ENCODE data around the gene OR11H12.
"Not testable (repeated sequence)": the region's sequence is repeated elsewhere in the genome, so short reads cannot be mapped to it uniquely, and the experiment has no call there.

Gene OR11H12, protein sequence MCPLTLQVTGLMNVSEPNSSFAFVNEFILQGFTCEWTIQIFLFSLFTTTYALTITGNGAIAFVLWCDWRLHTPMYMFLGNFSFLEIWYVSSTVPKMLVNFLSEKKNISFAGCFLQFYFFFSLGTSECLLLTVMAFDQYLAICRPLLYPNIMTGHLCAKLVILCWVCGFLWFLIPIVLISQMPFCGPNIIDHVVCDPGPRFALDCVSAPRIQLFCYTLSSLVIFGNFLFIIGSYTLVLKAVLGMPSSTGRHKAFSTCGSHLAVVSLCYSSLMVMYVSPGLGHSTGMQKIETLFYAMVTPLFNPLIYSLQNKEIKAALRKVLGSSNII

DNA sequence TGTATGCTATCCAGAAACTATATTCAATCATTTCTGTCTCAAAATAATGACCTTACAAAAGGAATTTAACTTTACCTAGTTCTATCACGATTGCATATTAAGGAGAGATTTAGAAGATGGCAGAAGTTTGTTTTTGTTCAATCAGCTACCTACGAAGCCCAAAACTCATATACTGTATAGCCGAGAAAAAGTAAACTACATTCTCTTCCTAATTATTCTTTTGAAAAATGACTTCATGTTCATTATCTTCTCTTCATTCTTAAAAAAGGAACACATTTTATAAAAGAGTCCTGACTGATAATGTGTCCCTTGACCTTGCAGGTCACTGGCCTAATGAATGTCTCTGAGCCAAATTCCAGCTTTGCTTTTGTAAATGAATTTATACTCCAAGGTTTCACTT lies at the start of gene OR11H12:
Gene OR11H12, plus strand, starts transcription at position 301 of the 400 bp plus-strand sequence. Its CDS starts 0 bp downstream, at position 301.
- not testable (repeated sequence) for DNase-seq (ENCODE audit: low read depth in 1 of 2, low spot score in 1 of 2)

DNA sequence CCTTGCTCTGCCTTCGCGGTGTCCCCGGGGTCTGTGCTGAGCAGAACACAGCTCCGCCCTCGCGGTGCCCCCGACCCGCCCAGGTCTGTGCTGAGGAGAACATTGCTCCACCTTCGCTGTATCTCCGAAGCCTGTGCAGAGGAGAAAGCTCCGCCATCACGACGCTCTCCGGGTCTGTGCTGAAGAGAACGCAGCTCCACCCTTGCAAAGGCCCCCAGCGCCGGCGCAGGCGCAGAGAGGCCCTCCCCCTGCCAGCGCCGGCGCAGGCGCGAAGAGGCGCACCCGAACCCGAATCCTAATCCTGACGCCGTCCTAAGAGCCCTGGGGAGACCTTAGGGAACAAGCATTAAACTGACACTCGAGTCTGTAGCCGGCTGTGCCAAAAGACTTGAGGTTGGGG lies 18.0 kb upstream of the OR11H12 start:
- not testable (repeated sequence) for DNase-seq (ENCODE audit: low read depth in 1 of 2, low spot score in 1 of 2)

DNA sequence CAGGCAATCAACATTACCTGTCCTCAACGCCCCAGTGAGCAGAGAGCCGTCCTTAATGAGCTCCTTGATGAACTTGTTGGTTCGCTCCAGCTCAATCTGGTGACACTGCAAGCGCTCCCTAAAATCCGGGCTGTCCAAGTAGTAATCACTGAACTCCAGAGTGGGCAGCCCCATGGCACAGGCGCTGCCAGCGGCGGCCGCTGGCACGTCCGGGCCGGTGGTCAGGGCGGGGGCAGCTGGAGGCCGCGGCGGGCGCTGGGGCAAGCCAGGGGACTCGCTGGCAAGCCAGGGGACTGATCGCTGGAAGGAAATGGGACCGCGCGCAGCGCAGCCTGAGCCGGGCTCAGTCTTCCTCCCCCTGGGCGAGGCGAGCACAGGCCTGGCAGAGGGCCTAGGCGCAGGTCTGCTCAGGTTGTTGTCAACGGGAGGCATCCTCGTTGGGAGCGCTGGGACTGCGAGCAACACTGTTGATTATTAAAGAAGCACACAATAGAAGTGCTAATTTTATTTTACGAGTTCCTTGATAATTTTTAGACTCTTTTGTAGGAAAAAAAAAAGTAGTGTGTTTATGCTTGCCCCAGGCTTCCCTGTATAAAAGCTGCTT lies 25.8 kb downstream of the OR11H12 start:
- DNase-seq (ENCODE audit: low read depth in 1 of 2, low spot score in 1 of 2), result not testable (repeated sequence)

DNA sequence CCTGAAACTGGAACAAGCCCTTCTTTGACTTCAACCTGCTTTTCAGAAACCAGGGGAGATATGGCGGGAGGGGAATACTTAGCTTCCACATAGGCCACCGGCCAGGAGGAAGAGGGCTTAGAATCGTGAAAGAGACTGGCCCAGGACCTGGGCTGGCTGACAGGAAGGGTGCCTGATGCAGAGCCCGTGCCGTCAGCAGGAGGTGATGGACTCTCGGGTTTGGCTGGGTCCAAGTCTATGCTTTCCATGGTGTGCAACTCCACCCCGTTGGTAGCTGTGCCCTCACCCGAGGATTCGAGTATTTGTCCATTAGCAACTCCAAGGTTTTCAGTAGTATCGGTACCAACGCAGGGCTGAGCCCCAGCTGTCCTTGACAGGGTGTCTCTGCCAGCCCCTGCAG lies 35.1 kb downstream of the OR11H12 start:
- not testable (repeated sequence) for DNase-seq (ENCODE audit: low read depth in 1 of 2, low spot score in 1 of 2)

DNA sequence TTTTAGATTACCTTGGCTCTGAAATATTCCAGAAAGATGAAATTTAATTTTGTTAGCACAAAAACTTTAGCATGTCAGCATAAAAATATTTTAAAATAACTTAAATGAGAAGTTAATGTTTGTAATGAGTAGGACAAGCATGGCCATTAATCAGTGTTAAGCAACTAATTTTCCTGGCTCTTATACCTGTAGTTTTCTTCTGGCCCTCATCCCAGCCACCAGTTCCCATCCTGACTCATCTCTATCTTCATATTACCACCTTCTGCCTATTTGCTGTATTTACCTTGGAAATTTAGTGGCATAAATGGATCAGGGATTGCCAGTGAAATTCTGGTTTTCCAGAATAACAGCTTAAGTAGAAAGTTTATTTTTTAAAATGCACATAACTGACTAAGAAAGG lies 37.1 kb downstream of the OR11H12 start:
- not testable (repeated sequence) for DNase-seq (ENCODE audit: low read depth in 1 of 2, low spot score in 1 of 2)

DNA sequence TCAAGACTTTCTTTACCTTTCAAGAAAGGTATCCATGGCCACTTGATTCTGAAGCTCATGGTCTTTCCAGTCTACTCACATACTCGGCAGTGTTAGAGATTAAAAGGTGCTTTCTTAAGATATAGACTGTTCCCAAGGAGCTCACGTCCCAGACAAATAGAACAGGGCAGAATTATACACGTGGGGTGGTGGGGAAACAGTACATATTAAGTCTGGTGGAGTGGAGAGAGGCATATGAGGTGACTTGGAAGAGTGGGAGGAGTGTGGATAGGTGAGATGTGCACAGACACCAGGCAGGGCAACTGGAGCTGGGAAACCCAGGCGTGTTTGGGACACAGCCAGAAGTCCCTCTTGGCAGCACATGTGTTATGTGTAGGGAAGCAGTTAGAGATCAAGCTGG lies 37.9 kb downstream of the OR11H12 start:
- DNase-seq (ENCODE audit: low read depth in 1 of 2, low spot score in 1 of 2), result not testable (repeated sequence)

DNA sequence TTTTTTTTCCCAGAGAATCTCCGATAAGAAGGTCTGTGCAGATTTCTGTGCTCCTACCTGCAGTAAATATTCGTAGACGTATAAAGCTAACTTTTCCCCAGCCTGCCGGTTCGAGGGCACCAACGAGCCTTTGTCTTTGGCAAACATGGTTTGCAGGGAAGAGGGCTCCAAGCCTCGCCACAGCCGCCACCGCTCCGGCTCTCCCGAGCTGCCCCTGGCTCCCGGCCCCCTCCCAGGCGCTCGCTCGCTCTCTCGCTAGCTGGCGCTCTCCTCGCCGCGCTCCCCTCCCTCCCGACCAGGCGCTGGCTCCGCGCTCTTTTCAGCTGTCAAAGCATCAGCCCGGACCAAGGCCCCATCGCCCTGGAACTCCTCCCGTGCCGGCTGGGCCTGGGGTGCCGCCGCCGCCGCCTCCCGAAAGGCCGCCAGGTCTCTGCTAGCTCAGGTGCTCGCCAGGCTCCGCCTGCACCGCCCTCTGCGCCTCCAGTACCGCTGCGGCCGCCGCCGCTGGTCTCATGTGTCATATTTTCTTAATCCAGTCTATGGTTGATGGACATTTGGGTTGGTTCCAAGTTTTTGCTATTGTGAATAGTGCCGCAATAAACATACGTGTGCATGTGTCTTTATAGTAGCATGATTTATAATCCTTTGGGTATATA lies 45.3 kb downstream of the OR11H12 start:
- DNase-seq (ENCODE audit: low read depth in 1 of 2, low spot score in 1 of 2), result not testable (repeated sequence)
